GM12874 (cell line): Measurements from ENCODE around the gene LMX1A.

ENCODE experiments used
- TF ChIP-seq, protein P1 (sequence below): IDR thresholded peaks from 2 replicates; pipeline ENCODE4 v1.5.1; 2011; ENCODE audit warnings: low read depth, mild to moderate bottlenecking, control low read depth, low read length, moderate library complexity; ENCODE audit not compliant: insufficient read depth

Gene LMX1A

DNA sequence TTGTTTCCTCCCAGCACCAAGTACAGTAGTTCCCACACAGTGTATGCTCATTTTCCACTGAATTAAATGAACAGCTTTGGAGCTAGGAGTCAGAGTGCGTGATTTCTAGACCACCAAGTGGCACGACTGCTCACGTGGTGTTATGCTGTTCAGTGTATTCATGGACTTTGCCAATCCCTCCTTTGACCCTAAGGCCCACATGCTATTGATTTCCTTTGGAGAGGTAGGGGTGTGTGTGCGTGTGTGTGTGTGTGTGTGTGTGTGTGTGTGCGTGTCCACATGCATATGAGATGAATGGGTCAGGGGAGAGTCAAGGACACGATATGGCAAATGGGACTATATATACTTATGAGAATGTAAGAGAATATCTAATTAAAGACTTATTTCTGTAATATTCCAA lies 177.2 kb downstream of the LMX1A start:
- TF ChIP-seq, protein P1, sequence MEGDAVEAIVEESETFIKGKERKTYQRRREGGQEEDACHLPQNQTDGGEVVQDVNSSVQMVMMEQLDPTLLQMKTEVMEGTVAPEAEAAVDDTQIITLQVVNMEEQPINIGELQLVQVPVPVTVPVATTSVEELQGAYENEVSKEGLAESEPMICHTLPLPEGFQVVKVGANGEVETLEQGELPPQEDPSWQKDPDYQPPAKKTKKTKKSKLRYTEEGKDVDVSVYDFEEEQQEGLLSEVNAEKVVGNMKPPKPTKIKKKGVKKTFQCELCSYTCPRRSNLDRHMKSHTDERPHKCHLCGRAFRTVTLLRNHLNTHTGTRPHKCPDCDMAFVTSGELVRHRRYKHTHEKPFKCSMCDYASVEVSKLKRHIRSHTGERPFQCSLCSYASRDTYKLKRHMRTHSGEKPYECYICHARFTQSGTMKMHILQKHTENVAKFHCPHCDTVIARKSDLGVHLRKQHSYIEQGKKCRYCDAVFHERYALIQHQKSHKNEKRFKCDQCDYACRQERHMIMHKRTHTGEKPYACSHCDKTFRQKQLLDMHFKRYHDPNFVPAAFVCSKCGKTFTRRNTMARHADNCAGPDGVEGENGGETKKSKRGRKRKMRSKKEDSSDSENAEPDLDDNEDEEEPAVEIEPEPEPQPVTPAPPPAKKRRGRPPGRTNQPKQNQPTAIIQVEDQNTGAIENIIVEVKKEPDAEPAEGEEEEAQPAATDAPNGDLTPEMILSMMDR: no peak

DNA sequence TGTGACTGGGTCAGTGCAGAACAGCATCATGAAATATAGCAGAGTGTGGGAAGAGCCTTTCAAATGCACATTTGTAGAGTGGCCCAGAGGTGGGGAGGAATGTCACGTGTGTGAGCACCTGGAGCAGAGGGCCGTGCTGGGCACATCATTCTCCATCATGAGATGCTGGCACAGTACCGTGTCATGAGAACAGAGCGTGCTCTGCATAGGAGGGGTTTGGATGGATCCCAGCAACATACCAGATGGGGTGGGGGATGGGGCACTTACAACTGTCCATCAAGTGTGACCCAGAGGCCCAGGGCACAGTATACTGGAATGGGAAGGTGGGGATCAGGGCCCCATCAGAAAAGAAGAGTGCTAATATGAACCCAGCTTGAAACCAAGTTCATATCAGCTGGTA lies 182.0 kb downstream of the LMX1A start:
- TF ChIP-seq, protein P1: no peak

DNA sequence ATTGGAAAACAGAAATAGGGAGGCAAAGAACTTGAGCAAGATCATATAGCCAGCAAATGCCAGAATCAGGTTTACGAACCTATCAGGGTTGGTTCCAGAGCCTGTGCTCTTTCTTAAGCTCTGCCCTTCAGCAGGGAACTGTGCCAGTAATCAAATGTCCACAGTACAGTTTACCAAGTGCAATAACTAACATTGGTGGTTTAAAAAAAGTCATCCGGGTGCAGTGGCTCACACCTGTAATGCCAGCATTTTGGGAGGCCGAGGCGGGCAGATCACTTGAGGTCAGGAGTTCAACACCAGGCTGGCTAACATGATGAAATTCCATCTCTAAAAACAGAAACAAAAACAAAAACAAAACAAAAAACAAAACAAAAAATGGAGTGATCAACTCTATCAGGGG lies 182.7 kb downstream of the LMX1A start:
- TF ChIP-seq, protein P1: no peak

DNA sequence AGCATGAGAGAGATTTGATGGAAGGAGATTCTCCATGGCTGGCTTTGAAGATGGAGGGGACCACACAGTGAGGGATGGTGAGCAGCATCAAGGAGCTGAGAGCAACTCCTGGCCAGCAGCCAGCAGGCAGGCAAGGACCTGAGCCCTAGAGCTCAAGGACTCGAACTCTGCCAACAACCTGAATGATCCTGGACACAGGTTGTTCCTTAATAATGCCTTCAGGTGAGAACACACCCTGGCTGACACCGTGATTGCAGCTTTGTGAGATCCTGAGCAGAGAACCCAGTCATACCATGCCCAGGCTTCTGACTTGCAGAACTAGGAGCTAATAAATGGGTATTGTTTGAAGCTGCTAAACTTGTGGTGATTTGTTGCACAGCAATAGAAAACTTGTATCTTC lies 183.1 kb downstream of the LMX1A start:
- TF ChIP-seq, protein P1: no peak

DNA sequence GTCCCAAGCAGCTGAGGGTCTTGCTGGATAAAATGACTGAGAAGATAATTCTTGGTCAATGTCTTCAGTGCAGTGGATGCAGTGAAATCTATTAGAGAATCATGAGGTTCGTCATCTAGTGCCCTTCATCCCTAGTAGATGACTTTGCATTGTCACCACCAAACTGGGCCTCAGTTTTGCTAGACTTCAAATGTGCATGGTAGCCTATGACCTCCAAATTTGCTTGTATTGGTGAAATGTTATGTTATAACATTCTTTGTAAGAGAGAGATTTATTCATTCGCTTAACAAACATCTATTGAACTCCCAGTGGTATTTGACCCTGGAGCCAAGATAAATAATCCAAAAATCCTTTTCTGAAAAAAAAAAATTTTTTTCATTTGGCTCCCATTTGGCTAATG lies 183.8 kb downstream of the LMX1A start:
- TF ChIP-seq, protein P1: no peak

DNA sequence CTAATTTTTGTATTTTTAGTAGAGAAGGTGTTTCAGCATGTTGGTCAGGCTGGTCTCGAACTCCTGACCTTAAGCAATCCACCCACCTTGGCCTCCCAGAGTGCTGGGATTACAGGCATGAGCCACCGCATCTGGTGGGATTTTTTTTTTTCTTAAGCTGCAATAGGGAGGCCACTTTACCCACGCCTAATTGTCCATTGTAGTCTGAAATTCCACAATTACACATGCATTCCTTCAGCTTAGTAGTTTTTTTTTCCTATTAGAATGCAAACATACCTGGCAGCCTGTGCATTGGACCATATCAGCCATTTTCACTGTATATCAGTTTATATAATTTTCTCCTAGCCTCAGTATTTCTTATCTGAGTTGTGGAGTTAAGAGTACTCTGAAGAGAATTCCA lies 186.8 kb downstream of the LMX1A start:
- TF ChIP-seq, protein P1: no peak

DNA sequence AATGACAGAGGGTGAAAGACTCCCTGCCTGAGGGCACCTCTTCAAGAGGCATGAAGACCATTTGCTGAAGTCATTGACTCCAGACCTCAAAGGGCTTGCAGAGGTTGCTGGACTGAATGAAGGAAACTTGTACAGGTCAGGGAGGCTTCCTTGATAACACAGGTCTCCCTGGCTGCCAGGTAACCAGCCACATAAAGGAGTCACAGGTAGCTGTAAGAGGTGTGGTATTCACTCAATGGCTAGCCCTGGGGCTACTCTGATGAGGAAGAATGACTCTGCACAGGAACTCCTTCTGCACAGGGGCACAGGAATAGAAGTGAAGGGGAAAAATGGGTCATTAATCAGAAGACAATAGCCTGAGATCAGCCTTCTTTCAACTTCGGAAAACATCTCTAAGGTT lies 187.5 kb downstream of the LMX1A start:
- TF ChIP-seq, protein P1: no peak

DNA sequence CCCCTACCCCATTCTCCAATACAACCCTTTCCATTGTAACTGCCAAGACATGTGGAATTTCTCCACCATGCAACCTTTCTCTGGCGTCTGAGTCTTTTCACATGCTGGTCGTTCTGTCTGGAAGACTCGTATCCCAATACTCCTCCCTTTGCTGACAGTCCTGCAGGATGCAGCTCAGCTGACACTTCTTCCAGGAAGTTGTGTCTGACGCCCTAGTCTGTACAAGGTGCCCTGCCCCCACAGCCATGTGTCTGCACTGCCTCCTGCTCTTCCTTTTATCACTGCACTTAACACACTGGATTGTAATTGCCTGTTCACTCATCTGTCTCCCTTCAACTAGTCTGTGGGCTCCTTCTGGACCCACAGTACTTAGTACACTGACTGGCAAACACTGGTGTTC lies 188.0 kb downstream of the LMX1A start:
- TF ChIP-seq, protein P1: no peak
